HepG2 (cell line): ENCODE results near the gene RPS14. TPM values are rescaled to one million over a fixed set of nuclear protein-coding genes. Genes with fewer than 3 reads are reported as not detected.
A peak's percentile ranks its signal among the peaks of the same experiment; 100 is the strongest.

Source experiments
- ASH2L ChIP-seq: fragments of 300-600, 200-600 bp; sonication (generic); IDR thresholded peaks from 2 replicates; pipeline ENCODE4 v1.7.0; 2017; ENCODE audit warnings: low read depth, mild to moderate bottlenecking, moderate library complexity, mixed read lengths, low read length; ENCODE audit not compliant: insufficient read length
- BCL6 ChIP-seq: IDR thresholded peaks from 2 replicates; pipeline ENCODE4 v1.6.1; 2016; ENCODE audit warnings: missing genetic modification reagents, missing compliant biosample characterization
- CEBPB ChIP-seq: IDR thresholded peaks from 2 replicates; pipeline ENCODE4 v1.6.1; 2011; ENCODE audit warnings: low read depth, low read length, improper control_type of control experiment, borderline replicate concordance
- CREB1 ChIP-seq, 2 experiments: fragments of 450-650 bp in 1 of 2; IDR thresholded peaks; 2 replicates each; pipeline ENCODE4 v1.6.1; 2016 to 2017; ENCODE audit warnings: control low read depth in 1 of 2, mild to moderate bottlenecking in 1 of 2, missing compliant biosample characterization in 1 of 2, missing genetic modification characterization in 1 of 2
- HMG20B ChIP-seq: conservative IDR thresholded peaks from 2 replicates; pipeline ENCODE4 v1.6.1; 2016; ENCODE audit warnings: missing genetic modification reagents, missing compliant biosample characterization
- HOXA9 ChIP-seq: sonication (generic); formaldehyde crosslinking; IDR thresholded peaks from 2 replicates; pipeline ENCODE4 v1.8.1; 2022; ENCODE audit warnings: missing genetic modification reagents, mild to moderate bottlenecking, moderate library complexity, borderline replicate concordance
- KAT8 ChIP-seq: IDR thresholded peaks from 2 replicates; pipeline ENCODE4 v1.6.1; 2016; ENCODE audit warnings: missing genetic modification reagents, missing compliant biosample characterization
- KLF6 ChIP-seq: IDR thresholded peaks from 2 replicates; pipeline ENCODE4 v1.8.0; 2016; ENCODE audit warnings: missing biosample characterization, missing genetic modification reagents
- NR2F1 ChIP-seq, 2 experiments: fragments of 450-650 bp in 1 of 2; formaldehyde crosslinking in 1 of 2; IDR thresholded peaks; 2 replicates each; pipeline versions ENCODE4 v1.5.0 to v1.6.1; 2016 to 2020; ENCODE audit warnings: mild to moderate bottlenecking in 1 of 2, missing compliant biosample characterization in 1 of 2, missing genetic modification reagents in 1 of 2, moderate library complexity in 1 of 2
- TBX3 ChIP-seq: fragments of 450-650 bp; IDR thresholded peaks from 2 replicates; pipeline ENCODE4 v1.6.1; 2017; ENCODE audit warnings: antibody characterized with exemption, mild to moderate bottlenecking, inconsistent platforms, borderline replicate concordance
- TEAD2 ChIP-seq: sonication (generic); formaldehyde crosslinking; IDR thresholded peaks from 2 replicates; pipeline ENCODE4 v1.9.0; 2021; ENCODE audit warnings: missing genetic modification reagents
- YEATS4 ChIP-seq: sonication (generic); formaldehyde crosslinking; IDR thresholded peaks from 2 replicates; pipeline ENCODE4 v1.4.0; 2020; ENCODE audit warnings: missing genetic modification reagents, borderline replicate concordance
- ZFX ChIP-seq: sonication (generic); formaldehyde crosslinking; IDR thresholded peaks from 2 replicates; pipeline ENCODE4 v1.4.0; 2020; ENCODE audit warnings: mild to moderate bottlenecking, low read depth, missing genetic modification reagents, moderate library complexity
- ZNF33A ChIP-seq: sonication (generic); formaldehyde crosslinking; IDR thresholded peaks from 2 replicates; pipeline ENCODE4 v1.5.1; 2020; ENCODE audit warnings: missing genetic modification reagents, mild to moderate bottlenecking, moderate library complexity, borderline replicate concordance
- ZNF430 ChIP-seq: sonication (generic); formaldehyde crosslinking; IDR thresholded peaks from 2 replicates; pipeline ENCODE4 v1.9.0; 2021; ENCODE audit warnings: mild to moderate bottlenecking, missing genetic modification reagents
- ZNF713 ChIP-seq: sonication (generic); formaldehyde crosslinking; IDR thresholded peaks from 2 replicates; pipeline ENCODE4 v1.4.0; 2020; ENCODE audit warnings: mild to moderate bottlenecking, missing genetic modification reagents
- polyA plus RNA-seq, 8 experiments: library from polyadenylated mRNA; depleted of rRNA in 3 of 8; stranded (reverse) in 7 of 8; unstranded in 1 of 8; fragments of >200 nt; fragmentation: Illumina TruSeq in 4 of 8; extraction: Trizol in 4 of 8; gene quantifications; 2 replicates each; pipeline versions ENCODE4 v1.2.1 to v1.2.3, GENCODE V29; 2011 to 2016; ENCODE audit warnings: low read depth in 4 of 8, missing spikeins in 1 of 8, mixed read lengths in 1 of 8; ENCODE audit not compliant: insufficient read depth in 1 of 8
- total RNA-seq, 5 experiments: library from RNA; depleted of rRNA; stranded (reverse); fragments of >200 nt; fragmentation: Illumina TruSeq; extraction: Trizol; gene quantifications; 2 replicates each; pipeline ENCODE4 v1.2.3, GENCODE V29; 2016; ENCODE audit warnings: low read depth in 1 of 5
- TF ChIP-seq, protein P1 (sequence below): sonication (generic); formaldehyde crosslinking; IDR thresholded peaks from 2 replicates; pipeline ENCODE4 v1.4.0; 2020; ENCODE audit warnings: mild to moderate bottlenecking, missing genetic modification reagents
- TF ChIP-seq, protein P2 (sequence below): sonication (generic); formaldehyde crosslinking; IDR thresholded peaks from 2 replicates; pipeline ENCODE4 v1.4.0; 2020; ENCODE audit warnings: mild to moderate bottlenecking, missing genetic modification reagents
- TF ChIP-seq, protein P3 (sequence below): IDR thresholded peaks from 2 replicates; pipeline ENCODE4 v1.6.1; 2016; ENCODE audit warnings: mild to moderate bottlenecking, missing biosample characterization, missing genetic modification reagents
- TF ChIP-seq, protein P4 (sequence below): sonication (generic); formaldehyde crosslinking; IDR thresholded peaks from 2 replicates; pipeline ENCODE4 v1.8.1; 2023; ENCODE audit warnings: missing genetic modification reagents, mild to moderate bottlenecking, borderline replicate concordance
- TF ChIP-seq, protein P5 (sequence below): sonication (generic); formaldehyde crosslinking; IDR thresholded peaks from 2 replicates; pipeline ENCODE4 v1.8.1; 2022; ENCODE audit warnings: low read depth, mild to moderate bottlenecking, missing genetic modification reagents
- TF ChIP-seq, protein P6 (sequence below): sonication (generic); formaldehyde crosslinking; IDR thresholded peaks from 2 replicates; pipeline ENCODE4 v1.4.0; 2020; ENCODE audit warnings: missing genetic modification reagents

The RPS14 gene
- total and polyA plus RNA-seq, 2 of the 13 experiments (the other 11 are each of a cell fraction or from before 2014, with no cell fraction given) = 2,116 to 3,295 TPM

DNA sequence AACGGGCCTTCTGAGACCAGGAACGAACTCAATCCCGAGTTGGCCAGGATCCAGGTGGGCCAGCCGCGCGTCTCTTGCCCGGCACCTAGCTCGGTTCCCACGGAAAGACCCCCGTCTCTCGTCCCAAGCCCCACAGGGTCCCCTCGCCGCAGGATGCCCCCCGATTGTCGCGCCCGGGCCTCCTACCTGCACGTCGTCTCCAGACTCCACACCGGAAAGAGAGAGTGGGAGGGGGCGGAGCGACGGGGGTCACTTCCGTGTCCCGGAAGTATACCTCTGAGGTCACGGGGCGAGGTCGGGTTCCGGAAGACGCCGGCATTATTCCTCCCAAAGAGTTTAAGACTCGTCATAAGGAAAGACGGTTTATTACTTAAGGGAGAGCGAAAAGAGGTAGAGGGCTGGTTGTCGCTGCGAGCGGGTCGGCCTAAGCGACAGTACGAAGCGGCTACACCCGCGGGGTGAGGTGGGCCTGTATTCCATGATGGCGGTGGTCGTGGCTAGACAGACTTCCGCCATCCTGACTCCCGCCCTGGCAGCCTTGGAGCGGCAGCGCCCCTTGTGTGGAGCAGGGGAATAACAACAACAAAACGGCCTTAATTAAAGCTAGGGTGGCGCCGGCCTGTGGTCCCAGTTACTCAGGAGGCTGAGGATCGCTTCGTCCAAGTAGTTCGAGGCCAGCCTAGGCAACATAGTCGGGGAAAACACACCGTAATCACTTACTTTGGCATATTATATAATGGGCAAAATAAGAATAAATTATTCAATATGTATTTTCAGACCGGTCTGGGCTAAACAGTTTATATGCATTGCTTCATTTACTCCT is at the start of gene RPS14 (continued):
- TF ChIP-seq HOXA9 (CRISPR knock-in tag) (peak; percentile 53; the same call in 1 of the 2 replicates), KLF6 (CRISPR knock-in tag) (peak; percentile 78), HMG20B (no peak), ZNF430 (CRISPR knock-in tag) (peak; percentile 96), TBX3 (no peak), CEBPB (no peak), ASH2L (peak; percentile 97), YEATS4 (CRISPR knock-in tag) (peak; percentile 97), BCL6 (CRISPR knock-in tag) (peak; percentile 35; the same call in 1 of the 2 replicates), ZNF713 (no peak), ZNF33A (CRISPR knock-in tag) (no peak), KAT8 (CRISPR knock-in tag) (peak; percentile 99), CREB1 (IDR thresholded peaks at IDR 0.05) (peak; percentile 82), CREB1 (CRISPR knock-in tag; IDR thresholded peaks at IDR 0.05) (peak; percentile 92), TEAD2 (CRISPR knock-in tag) (no peak), NR2F1 (CRISPR knock-in tag; IDR thresholded peaks at IDR 0.05) (peak; percentile 55 to 89; a peak in 3 of 4 replicates), ZFX (peak; percentile 98)
- TF ChIP-seq, protein P1, sequence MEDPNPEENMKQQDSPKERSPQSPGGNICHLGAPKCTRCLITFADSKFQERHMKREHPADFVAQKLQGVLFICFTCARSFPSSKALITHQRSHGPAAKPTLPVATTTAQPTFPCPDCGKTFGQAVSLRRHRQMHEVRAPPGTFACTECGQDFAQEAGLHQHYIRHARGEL (CRISPR knock-in tag) = peak; percentile 71; the same call in 1 of the 2 replicates
- TF ChIP-seq, protein P2, sequence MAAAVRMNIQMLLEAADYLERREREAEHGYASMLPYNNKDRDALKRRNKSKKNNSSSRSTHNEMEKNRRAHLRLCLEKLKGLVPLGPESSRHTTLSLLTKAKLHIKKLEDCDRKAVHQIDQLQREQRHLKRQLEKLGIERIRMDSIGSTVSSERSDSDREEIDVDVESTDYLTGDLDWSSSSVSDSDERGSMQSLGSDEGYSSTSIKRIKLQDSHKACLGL (CRISPR knock-in tag) = peak; percentile 87; the same call in 1 of the 2 replicates
- TF ChIP-seq, protein P3, sequence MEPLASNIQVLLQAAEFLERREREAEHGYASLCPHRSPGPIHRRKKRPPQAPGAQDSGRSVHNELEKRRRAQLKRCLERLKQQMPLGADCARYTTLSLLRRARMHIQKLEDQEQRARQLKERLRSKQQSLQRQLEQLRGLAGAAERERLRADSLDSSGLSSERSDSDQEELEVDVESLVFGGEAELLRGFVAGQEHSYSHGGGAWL = peak; percentile 72
- TF ChIP-seq, protein P4, sequence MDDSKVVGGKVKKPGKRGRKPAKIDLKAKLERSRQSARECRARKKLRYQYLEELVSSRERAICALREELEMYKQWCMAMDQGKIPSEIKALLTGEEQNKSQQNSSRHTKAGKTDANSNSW (CRISPR knock-in tag) = peak; percentile 41; the same call in 1 of the 2 replicates
- TF ChIP-seq, protein P5, sequence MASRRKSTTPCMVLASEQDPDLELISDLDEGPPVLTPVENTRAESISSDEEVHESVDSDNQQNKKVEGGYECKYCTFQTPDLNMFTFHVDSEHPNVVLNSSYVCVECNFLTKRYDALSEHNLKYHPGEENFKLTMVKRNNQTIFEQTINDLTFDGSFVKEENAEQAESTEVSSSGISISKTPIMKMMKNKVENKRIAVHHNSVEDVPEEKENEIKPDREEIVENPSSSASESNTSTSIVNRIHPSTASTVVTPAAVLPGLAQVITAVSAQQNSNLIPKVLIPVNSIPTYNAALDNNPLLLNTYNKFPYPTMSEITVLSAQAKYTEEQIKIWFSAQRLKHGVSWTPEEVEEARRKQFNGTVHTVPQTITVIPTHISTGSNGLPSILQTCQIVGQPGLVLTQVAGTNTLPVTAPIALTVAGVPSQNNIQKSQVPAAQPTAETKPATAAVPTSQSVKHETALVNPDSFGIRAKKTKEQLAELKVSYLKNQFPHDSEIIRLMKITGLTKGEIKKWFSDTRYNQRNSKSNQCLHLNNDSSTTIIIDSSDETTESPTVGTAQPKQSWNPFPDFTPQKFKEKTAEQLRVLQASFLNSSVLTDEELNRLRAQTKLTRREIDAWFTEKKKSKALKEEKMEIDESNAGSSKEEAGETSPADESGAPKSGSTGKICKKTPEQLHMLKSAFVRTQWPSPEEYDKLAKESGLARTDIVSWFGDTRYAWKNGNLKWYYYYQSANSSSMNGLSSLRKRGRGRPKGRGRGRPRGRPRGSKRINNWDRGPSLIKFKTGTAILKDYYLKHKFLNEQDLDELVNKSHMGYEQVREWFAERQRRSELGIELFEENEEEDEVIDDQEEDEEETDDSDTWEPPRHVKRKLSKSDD (CRISPR knock-in tag) = peak; percentile 72; the same call in 1 of the 2 replicates
- TF ChIP-seq, protein P6, sequence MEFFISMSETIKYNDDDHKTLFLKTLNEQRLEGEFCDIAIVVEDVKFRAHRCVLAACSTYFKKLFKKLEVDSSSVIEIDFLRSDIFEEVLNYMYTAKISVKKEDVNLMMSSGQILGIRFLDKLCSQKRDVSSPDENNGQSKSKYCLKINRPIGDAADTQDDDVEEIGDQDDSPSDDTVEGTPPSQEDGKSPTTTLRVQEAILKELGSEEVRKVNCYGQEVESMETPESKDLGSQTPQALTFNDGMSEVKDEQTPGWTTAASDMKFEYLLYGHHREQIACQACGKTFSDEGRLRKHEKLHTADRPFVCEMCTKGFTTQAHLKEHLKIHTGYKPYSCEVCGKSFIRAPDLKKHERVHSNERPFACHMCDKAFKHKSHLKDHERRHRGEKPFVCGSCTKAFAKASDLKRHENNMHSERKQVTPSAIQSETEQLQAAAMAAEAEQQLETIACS = no peak
